G401 (cell line): Measurements from ENCODE around the gene PACS1. TPM values are rescaled to one million over a fixed set of nuclear protein-coding genes. Genes with fewer than 3 reads are reported as not detected.

ENCODE experiments used
- DNase-seq: peaks from one replicate; pipeline ENCODE4 v3.0.0-alpha.2; 2015; ENCODE audit warnings: low spot score
- in situ Hi-C: cut with HindIII; loops from 2 replicates; pipeline ENCODE4 v1.10.0; 2016; ENCODE audit warnings: low sequenced_read_pairs, mixed read lengths
- total RNA-seq: library from RNA; depleted of rRNA; stranded (reverse); fragments of >200 nt; shearing (Covaris generic); gene quantifications from 2 replicates; pipeline ENCODE4 v1.2.3, GENCODE V29; 2014; rRNA removed

PACS1 gene
- total RNA-seq, 1 experiment from 2014 or later, result 23.2 TPM

DNA sequence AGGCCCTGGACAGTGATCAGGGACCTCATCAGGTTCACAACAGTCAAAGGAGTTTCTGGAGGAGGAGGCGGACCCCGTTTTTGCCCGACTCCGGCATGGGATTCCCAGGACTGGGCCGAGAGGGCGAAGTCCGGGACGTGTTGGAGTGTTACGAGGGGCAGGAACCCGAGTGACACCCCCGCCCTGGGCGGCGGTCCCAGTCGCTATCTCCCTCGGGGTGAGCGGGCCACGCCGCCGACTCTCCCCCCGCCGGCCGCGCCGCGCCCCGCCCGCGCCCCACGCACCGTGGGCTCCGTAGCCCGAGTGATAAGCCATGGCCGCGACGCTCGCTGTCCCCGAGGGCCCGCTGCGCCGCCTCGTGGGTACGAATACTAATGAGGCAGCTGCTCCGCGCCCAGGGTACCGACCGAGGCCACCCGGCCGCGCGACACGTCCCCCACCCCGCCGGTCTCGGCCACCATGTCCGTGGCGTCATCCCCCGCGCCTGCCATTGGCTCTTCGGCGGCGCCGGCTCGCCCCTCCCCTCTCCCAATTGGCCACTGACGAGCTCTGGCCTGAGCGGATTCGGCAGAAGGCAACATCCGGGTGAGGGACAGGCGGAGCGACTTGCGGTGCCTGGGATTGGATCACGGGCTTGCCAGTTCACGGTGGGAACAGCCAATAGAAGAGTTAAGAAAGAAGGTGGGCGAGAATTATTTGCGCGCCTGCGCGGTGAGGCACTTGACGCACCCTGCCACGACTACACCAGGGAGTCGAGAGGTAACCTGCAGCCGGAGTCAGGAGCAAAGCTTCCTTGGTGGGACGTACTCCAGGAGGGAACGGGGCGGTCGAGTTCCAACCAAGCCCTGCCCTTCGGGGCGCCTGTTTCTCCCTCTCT lies 218.8 kb downstream of the PACS1 start, which contains the start of gene YIF1A:
YIF1A (minus strand) TSS at position 473 of the 877 bp plus-strand sequence; CDS start at position 315, 158 bp downstream.
- peak; percentile 100 for DNase-seq
- in situ Hi-C loops, result no loop called here

DNA sequence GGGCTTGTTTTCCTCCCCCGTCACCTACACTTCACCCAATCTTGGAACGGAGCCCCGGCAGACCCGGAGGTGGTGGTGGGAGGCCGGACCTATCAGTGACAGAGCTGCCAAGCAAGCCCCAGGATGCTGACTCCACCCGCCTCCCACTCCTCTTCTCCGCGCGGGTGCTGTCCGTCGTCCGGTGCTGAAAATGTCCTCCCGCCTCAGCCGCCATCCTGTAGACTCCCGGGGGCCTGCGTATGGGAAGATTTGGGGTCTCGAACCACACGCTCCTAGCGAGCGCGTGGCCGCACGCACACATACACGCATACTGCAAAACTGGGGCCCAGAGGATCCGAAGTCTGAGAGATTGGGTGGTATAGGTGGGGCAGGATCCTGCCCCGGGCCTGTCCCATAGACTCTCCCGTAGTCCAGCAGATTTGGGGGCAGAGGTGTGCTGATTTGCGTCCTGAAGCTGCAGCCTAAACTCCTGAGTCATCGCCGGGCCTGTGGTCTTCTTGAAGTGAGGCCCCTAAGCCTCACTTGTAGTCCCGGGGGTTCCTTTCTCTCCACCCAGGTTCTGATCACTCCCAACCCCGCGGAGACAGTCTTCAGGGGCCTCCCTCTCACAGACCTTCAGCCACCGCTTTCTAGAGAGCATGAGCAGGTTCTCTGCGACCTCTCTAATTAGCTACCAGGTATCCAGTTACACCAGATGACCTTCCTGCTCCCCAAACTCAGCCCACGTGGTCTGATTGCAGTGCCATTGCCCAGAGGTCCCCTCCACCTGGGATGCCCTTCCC lies 219.7 kb downstream of the PACS1 start:
- in situ Hi-C loops, result no loop called here
- no peak for DNase-seq

DNA sequence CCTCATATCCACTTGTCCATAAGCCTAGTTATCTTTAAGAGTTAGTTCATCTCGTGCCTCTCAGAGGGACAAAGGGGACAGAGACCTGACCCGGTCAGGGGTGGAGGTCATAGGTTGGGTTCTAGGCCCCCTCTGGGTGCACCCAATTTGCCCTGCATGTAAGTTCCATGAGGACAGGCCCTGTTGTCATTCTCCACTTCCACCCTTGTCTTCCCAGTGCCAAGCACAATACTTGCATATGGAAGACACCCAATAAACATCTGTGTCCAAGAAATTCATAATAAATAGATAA lies 220.2 kb downstream of the PACS1 start:
- in situ Hi-C loops, result no loop called here

DNA sequence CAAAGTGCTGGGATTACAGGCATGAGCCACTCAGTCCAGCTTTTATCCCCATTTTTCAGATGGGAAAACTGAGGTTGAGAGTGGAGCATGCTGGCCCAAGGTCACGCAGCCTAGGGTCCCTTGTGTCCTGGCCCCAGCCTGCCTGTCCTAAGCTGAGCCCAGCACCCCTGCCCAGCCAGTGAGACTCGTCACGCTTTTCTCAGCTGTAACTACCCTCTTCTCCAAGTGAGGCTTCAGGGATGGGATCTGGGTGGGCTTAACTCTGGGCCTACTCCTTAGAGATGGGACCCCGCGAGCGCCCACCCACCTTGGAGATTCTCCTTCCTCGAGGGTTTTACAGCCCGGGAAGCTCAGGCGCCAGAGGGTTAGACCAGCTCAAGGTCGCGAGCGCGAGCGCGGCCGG lies 221.2 kb downstream of the PACS1 start:
- DNase-seq, result no peak
- in situ Hi-C loops, result no loop called here

More for the DNA sequence above, 220.2 kb downstream of the PACS1 start:
- DNase-seq, result no peak

DNA sequence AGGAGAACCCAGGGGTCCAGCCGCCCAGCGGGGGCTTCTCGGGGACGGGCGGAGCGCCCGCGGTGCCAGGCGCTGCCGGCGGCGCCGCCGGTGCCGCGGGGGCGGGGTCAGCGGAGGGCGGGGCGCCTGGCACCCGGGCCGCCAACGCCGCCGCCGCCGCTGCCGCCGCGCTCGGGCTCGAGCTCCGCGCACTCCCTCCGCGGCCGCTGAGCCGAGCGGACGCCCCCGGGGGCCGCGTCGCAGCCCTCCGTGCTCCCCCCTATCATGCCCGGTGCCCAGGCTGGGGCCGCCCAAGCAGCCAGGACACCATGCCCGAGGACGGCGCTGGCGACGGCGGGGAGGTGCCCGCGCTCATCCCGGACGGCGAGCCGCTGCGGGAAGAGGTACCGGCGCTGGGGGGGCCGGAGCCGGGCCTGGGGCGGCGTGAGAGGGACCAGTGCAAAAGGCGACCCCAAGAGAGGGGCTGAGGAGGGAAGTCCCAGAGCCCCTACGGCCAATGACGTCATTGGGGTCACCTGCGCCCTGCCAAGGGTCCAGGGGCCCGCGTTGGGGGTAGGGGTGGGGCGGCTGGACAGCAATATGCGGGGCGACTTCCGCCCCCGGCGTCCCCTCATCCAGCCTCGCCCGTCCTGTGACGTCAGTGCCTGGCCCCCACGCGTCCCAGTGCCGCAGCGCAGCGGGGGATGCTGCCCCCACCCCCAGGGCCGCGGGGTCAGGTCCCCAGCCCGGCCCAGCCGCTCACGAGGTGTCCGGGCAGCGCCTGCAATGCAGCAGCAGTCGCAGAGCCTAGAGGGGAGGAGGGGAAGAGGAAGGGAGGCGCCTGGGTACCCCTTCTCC lies 221.9 kb downstream of the PACS1 start, which contains the start of gene TMEM151A:
TMEM151A (plus strand) TSS at position 189 of the 837 bp plus-strand sequence; CDS start at position 309, 120 bp downstream.
- in situ Hi-C loops, result no loop called here

DNA sequence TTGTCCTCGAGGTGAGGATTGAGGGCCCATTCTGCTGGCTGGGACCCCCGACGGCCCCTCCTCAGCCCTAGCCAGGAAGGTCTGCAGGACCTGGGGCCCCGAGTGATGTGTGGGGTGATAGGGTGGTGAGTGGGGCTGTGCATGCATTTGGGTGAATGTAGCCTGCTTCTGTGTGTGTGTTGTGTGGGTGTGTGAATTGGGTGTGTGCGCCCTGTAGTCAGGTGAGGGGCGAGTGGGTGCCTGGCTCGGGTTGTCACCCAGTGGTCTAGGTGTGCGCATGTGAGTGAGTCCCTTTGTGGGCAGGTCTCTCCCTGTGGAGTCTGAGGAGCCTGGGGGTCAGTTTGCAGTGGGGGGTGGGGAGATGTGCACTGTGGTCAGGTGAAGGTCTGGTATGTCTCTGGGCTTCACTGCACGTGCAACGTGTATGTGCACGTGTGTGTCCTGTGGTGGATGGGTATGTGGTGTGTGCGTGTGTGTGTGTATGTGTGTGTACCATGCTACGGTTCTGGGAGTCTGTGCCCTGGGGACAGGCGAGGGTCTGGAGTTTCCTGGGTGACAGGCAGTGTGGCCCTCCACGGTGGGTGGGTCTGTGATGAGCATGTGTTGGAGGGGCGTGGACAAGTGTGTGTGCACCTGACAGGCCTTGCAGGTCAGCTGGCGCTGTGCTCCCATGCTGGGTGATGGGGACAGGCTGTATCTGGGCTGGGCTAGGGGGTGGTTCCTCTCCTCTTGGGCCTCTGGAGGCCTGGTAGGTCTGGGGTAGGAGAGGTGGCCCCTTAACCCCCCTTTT lies 222.7 kb downstream of the PACS1 start:
- peak; percentile 41 for DNase-seq
- in situ Hi-C loops, result no loop called here

More for the DNA sequence above, 221.9 kb downstream of the PACS1 start, which contains the start of gene TMEM151A:
- DNase-seq, result peak; percentile 39

DNA sequence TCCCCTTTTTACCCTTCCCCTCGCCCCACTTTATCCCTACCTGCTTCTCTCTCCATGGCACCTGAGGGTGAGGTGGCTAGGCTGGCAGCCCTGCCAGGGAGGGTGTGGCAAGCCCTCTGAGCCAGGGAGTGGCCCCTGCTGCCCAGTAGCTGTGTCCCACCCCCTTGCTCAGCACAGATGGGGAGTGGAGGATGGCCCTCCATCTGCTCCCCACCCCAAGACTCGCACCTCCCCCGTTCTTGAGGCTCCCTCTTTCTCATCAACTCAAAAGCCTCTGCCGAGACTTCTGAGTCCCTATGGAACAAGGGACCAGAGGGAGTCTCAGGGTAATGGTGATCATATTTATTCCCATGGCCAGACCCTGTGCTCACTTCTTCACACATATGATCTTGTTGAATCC lies 223.3 kb downstream of the PACS1 start:
- DNase-seq, result no peak
- in situ Hi-C loops, result no loop called here

DNA sequence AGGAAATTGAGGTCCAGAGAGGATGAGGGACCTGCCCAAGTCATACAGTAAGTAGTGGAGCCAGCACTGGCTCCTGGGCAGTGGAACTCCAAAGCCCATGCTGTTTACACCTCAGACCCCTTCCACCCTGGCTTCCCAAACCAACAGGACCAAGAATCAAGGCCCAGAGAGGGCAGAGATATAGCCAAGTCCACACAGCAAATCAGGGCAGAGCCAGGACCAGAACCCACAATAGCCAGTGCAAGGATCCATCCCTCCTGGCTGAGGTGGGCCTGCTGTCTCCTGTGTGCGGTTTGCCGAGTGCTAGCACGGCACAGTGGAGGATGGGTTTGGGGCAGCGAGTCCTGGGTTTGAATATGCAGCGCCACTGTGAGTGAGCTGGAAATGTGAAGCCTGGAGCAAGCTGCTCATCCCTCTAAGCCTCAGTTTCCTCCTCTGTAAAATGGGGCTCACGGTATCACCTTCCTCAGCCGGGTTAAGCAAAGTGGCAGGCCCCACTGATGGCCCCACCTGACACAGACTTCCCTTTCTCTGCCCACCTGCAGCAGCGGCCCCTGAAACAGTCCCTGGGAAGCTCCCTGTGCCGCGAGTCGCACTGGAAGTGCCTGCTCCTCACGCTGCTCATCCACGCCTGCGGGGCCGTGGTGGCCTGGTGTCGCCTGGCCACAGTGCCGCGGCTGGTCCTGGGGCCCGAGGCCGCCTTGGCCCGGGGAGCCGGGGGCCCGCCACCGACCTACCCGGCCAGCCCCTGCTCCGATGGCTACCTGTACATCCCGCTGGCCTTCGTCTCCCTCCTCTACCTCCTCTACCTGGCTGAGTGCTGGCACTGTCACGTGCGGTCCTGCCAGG lies 223.9 kb downstream of the PACS1 start:
- DNase-seq, result no peak
- in situ Hi-C loops, result no loop called here

Other genes starting within 250 kb of the PACS1 start
- gene SNX32, start 236.3 kb upstream of the PACS1 start, total RNA-seq, result not detected in 2 replicates
- 1,273 and 1,592 TPM in 2 replicates for gene CFL1, start 212.1 kb upstream of the PACS1 start, total RNA-seq
- 61.8 and 70.4 TPM in 2 replicates for gene MUS81, start 209.8 kb upstream of the PACS1 start, total RNA-seq
- gene EFEMP2, start 197.5 kb upstream of the PACS1 start, total RNA-seq, result 35.8 and 38.2 TPM in 2 replicates
- gene CTSW, start 190.4 kb upstream of the PACS1 start, total RNA-seq, result not detected in 2 replicates
- 79.3 and 89.3 TPM in 2 replicates for gene FIBP, start 181.8 kb upstream of the PACS1 start, total RNA-seq
- gene CCDC85B, start 179.6 kb upstream of the PACS1 start, total RNA-seq, result 180 and 212 TPM in 2 replicates
- 23.6 and 30.8 TPM in 2 replicates for gene FOSL1, start 169.9 kb upstream of the PACS1 start, total RNA-seq
- gene C11orf68, start 151.2 kb upstream of the PACS1 start, total RNA-seq, result 14.2 and 17.2 TPM in 2 replicates
- gene DRAP1, start 150.8 kb upstream of the PACS1 start, total RNA-seq, result 174 and 179 TPM in 2 replicates
- not detected in 2 replicates for gene TSGA10IP, start 124.8 kb upstream of the PACS1 start, total RNA-seq
- gene SART1, start 108.5 kb upstream of the PACS1 start, total RNA-seq, result 49.0 and 73.1 TPM in 2 replicates
- 15.6 and 29.9 TPM in 2 replicates for gene EIF1AD, start 68.1 kb upstream of the PACS1 start, total RNA-seq
- gene BANF1, start 67.8 kb upstream of the PACS1 start, total RNA-seq, result 291 and 355 TPM in 2 replicates
- not detected in 2 replicates for gene CST6, start 58.3 kb upstream of the PACS1 start, total RNA-seq
- not detected in 2 replicates for gene CATSPER1, start 43.8 kb upstream of the PACS1 start, total RNA-seq
- gene GAL3ST3, start 21.1 kb upstream of the PACS1 start, total RNA-seq, result not detected in 2 replicates
- gene SF3B2, start 17.9 kb upstream of the PACS1 start, total RNA-seq, result 264 TPM in 2 replicates
- 17.2 and 18.3 TPM in 2 replicates for gene KLC2, start 187.4 kb downstream of the PACS1 start, total RNA-seq
- 67.8 and 81.8 TPM in 2 replicates for gene RAB1B, start 198.4 kb downstream of the PACS1 start, total RNA-seq
- gene CNIH2, start 207.9 kb downstream of the PACS1 start, total RNA-seq, result 4.4 and 12.4 TPM in 2 replicates
- gene YIF1A, start 218.9 kb downstream of the PACS1 start, total RNA-seq, result 106 and 113 TPM in 2 replicates
- 2.8 TPM in 1 of 2 replicates, not detected in the other for gene TMEM151A, start 221.6 kb downstream of the PACS1 start, total RNA-seq
- 0.58 TPM in 1 of 2 replicates, not detected in the other for gene CD248, start 246.8 kb downstream of the PACS1 start, total RNA-seq